KMS-11 (cell line): Measurements from ENCODE around the gene PAX2.

Experiments
- H2AFZ ChIP-seq: fragments of 200-600 bp; sonication (generic); 2 replicates; pipeline ENCODE4 v1.6.1; 2016; ENCODE audit warnings: antibody characterized with exemption, mixed run types, low read depth
- H3K27ac ChIP-seq: fragments of 200-600 bp; sonication (generic); 2 replicates; pipeline ENCODE4 v1.6.1; 2016; ENCODE audit warnings: mild to moderate bottlenecking, mixed run types
- H3K27me3 ChIP-seq: fragments of 200-600 bp; sonication (generic); 2 replicates; pipeline ENCODE4 v1.6.1; 2017; ENCODE audit warnings: mild to moderate bottlenecking, low read depth, mixed run types, moderate library complexity; ENCODE audit not compliant: insufficient read depth
- H3K36me3 ChIP-seq: fragments of 200-600 bp; sonication (generic); 2 replicates; pipeline ENCODE4 v1.6.1; 2017; ENCODE audit warnings: mild to moderate bottlenecking, mixed run types; ENCODE audit not compliant: insufficient read depth
- H3K4me1 ChIP-seq: fragments of 200-600 bp; sonication (generic); 2 replicates; pipeline ENCODE4 v1.6.1; 2016; ENCODE audit warnings: mild to moderate bottlenecking, low read depth, mixed run types; ENCODE audit not compliant: poor library complexity, severe bottlenecking
- H3K4me2 ChIP-seq: fragments of 200-600 bp; sonication (generic); 2 replicates; pipeline ENCODE4 v1.7.0; 2016; ENCODE audit warnings: mild to moderate bottlenecking, mixed run types
- H3K4me3 ChIP-seq: fragments of 200-600 bp; sonication (generic); IDR thresholded peaks from 2 replicates; pipeline ENCODE4 v1.6.1; 2017; ENCODE audit warnings: low read depth, low read length, mixed read lengths; ENCODE audit not compliant: insufficient read depth
- H3K79me2 ChIP-seq: fragments of 200-600 bp; sonication (generic); 2 replicates; pipeline ENCODE4 v1.6.1; 2016; ENCODE audit warnings: low read depth, mixed run types; ENCODE audit not compliant: insufficient read depth
- H3K9ac ChIP-seq: fragments of 200-600 bp; sonication (generic); 2 replicates; pipeline ENCODE4 v1.6.1; 2016; ENCODE audit warnings: mild to moderate bottlenecking, mixed run types
- H4K20me1 ChIP-seq: fragments of 200-600 bp; sonication (generic); 2 replicates; pipeline ENCODE4 v1.6.1; 2016; ENCODE audit warnings: mild to moderate bottlenecking, mixed run types; ENCODE audit not compliant: insufficient read depth
- TF ChIP-seq, protein P1 (sequence below): fragments of 200-600 bp; sonication (generic); conservative IDR thresholded peaks from 2 replicates; pipeline ENCODE4 v1.6.1; 2017; ENCODE audit warnings: low read depth, mild to moderate bottlenecking, antibody characterized with exemption, low read length, moderate library complexity, mixed read lengths

The PAX2 gene

DNA sequence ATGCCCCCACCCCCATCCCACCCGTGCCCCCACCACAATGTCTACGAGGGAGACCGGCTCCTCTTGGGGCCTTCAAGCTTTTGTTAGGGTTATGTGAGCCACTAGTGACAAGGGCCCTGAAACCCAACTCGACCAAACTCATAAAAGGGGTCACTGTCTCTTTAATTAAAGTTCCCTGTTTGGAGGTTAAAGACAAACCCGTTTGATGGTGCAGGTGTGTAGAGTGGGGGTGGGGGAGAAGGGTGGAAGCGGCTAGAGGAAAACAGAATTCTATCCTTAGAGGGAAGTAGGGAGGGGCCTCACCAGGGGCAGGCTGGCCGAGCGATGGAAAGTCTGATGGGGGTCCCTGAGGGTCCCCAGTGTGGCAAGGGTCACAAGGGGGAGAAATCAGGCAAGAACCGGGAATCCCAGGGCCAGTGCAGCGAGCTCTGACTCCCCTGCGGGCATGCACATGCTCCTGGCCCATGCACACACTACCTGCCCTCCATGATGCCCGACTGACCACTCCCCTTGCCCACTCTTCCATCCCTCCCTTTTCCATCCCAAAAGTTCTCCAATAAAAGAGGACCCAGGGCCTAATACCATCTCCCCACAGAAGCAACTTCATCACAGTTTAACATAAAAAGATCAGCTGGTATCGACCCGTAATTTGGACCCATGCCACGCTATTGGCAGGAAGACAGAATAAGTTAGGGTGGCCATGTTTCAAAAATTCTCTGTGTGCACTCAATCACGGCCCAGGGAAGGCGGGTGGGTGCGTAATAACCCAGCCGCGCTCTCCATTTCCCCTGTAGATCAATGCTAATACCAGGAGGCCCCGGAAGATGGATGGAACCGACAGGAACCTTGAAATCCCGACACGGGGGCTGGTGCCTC is 131.4 kb downstream of the PAX2 start:
- Histone ChIP-seq H3K27me3 (no peaks in the 10 kb centered on the region), H3K36me3 (no peaks in the 10 kb centered on the region), H3K4me2 (no peak overlapping the region), H3K27ac (no peak overlapping the region), H3K4me1 (peaks cover 6% of the 10 kb centered on the region), H3K79me2 (no peaks in the 10 kb centered on the region), H2AFZ (no peak overlapping the region), H3K4me3 (no peak overlapping the region), H4K20me1 (no peaks in the 10 kb centered on the region), H3K9ac (no peak overlapping the region)
- TF ChIP-seq, protein P1, sequence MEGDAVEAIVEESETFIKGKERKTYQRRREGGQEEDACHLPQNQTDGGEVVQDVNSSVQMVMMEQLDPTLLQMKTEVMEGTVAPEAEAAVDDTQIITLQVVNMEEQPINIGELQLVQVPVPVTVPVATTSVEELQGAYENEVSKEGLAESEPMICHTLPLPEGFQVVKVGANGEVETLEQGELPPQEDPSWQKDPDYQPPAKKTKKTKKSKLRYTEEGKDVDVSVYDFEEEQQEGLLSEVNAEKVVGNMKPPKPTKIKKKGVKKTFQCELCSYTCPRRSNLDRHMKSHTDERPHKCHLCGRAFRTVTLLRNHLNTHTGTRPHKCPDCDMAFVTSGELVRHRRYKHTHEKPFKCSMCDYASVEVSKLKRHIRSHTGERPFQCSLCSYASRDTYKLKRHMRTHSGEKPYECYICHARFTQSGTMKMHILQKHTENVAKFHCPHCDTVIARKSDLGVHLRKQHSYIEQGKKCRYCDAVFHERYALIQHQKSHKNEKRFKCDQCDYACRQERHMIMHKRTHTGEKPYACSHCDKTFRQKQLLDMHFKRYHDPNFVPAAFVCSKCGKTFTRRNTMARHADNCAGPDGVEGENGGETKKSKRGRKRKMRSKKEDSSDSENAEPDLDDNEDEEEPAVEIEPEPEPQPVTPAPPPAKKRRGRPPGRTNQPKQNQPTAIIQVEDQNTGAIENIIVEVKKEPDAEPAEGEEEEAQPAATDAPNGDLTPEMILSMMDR = no peak

GRCh38 chr10:100877461-100877850 is 132.1 kb downstream of the PAX2 start:
- no peaks in the 10 kb centered on the region for H3K36me3 ChIP-seq
- no peak overlapping the region for H3K27ac ChIP-seq
- no peaks in the 10 kb centered on the region for H3K79me2 ChIP-seq
- H3K9ac ChIP-seq = no peak overlapping the region
- H3K4me2 ChIP-seq = no peak overlapping the region
- no peak overlapping the region for H2AFZ ChIP-seq
- H3K27me3 ChIP-seq = no peaks in the 10 kb centered on the region
- H4K20me1 ChIP-seq = no peaks in the 10 kb centered on the region
- no peak overlapping the region for H3K4me3 ChIP-seq
- TF ChIP-seq, protein P1 = no peak
- peaks cover 6% of the 10 kb centered on the region for H3K4me1 ChIP-seq

DNA sequence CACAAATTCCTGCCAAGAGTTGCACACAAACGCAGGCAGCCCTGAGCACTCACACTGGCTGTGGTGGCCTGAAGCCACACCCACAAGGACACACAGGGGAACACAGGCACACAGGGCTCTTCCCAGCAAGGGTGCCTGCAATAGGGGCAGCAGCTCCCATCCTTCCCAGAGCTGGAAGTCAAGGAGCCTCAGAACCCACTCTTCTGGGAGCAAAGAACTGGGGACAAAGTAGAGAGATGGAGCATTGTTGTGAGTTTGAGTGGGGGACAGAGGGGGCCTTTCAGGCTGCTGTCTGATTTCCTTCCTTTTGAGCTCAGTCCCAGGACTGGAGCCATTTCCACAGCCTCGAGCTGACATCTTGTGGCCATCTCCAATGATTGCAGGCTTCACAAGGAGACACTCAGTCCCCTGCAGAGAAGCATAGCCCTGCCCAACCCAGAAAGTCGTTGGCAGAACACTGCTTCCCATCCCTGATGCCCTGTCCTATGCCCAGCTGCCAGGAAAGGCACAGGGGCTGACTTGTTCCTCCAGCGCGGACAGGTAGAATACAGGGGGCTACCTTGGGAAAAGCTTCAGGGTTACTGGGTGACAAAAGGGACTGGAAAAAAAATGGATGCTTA is 133.0 kb downstream of the PAX2 start:
- Histone ChIP-seq H3K36me3 (no peaks in the 10 kb centered on the region), H3K27ac (no peak overlapping the region), H3K79me2 (no peaks in the 10 kb centered on the region), H2AFZ (peak overlapping the region; percentile 38; the same call in 1 of the 2 replicates), H3K27me3 (no peaks in the 10 kb centered on the region), H3K4me1 (peaks cover 6% of the 10 kb centered on the region), H3K9ac (no peak overlapping the region), H4K20me1 (no peaks in the 10 kb centered on the region), H3K4me3 (no peak overlapping the region), H3K4me2 (no peak overlapping the region; the same call in 1 of the 2 replicates)
- TF ChIP-seq, protein P1 = peak; percentile 75
